OCI-LY3 (cell line): ENCODE data around the gene RFTN1.
A peak's percentile ranks its signal among the peaks of the same experiment; 100 is the strongest.

Experiments
- H2AFZ ChIP-seq: fragments of 200-600, 300-600 bp; shearing (Covaris generic); 2 replicates; pipeline ENCODE4 v1.6.0; 2014; ENCODE audit warnings: antibody characterized with exemption, low read depth, low read length
- H3K27ac ChIP-seq: fragments of 200-600, 300-600 bp; sonication (generic); 2 replicates; pipeline ENCODE4 v1.5.1; 2014; ENCODE audit warnings: mild to moderate bottlenecking, low read length, moderate library complexity, mixed read lengths
- H3K27me3 ChIP-seq: fragments of 200-600, 300-600 bp; sonication (generic); 2 replicates; pipeline ENCODE4 v1.6.1; 2014; ENCODE audit warnings: low read depth, low read length, mixed read lengths
- H3K36me3 ChIP-seq: fragments of 200-600, 300-600 bp; sonication (generic); replicated peaks from 2 replicates; pipeline ENCODE3; 2014; ENCODE audit warnings: low read depth, low read length, mixed read lengths
- H3K4me1 ChIP-seq: fragments of 300-600, 200-600 bp; sonication (generic); 2 replicates; pipeline ENCODE4 v1.6.1; 2014; ENCODE audit warnings: low read length, mixed read lengths
- H3K4me2 ChIP-seq: fragments of 200-600, 300-600 bp; sonication (generic); 2 replicates; pipeline ENCODE4 v1.6.1; 2014; ENCODE audit warnings: low read length, mixed read lengths
- H3K4me3 ChIP-seq: fragments of 300-600, 200-600 bp; sonication (generic); 2 replicates; pipeline ENCODE4 v1.5.1; 2014; ENCODE audit warnings: antibody characterized with exemption, mild to moderate bottlenecking, low read length, moderate library complexity
- H3K79me2 ChIP-seq: fragments of 300-600, 200-600 bp; shearing (Covaris generic); 2 replicates; pipeline ENCODE4 v1.6.1; 2014; ENCODE audit warnings: mild to moderate bottlenecking, low read length, mixed read lengths
- H3K9ac ChIP-seq: fragments of 300-600, 200-600 bp; shearing (Covaris generic); 2 replicates; pipeline ENCODE4 v1.6.0; 2014; ENCODE audit warnings: mild to moderate bottlenecking, low read length, moderate library complexity
- H3K9me3 ChIP-seq: fragments of 200-600, 300-600 bp; shearing (Covaris generic); 2 replicates; pipeline ENCODE4 v1.6.1; 2014; ENCODE audit warnings: low read length, mixed read lengths; ENCODE audit not compliant: insufficient read depth
- H4K20me1 ChIP-seq: fragments of 200-600, 300-600 bp; sonication (generic); 2 replicates; pipeline ENCODE4 v1.6.1; 2016; ENCODE audit warnings: low read length, mixed read lengths; ENCODE audit not compliant: insufficient read depth
- CTCF ChIP-seq: fragments of 200-600, 300-600 bp; sonication (generic); IDR thresholded peaks from 2 replicates; pipeline ENCODE4 v1.5.1; 2014; ENCODE audit warnings: antibody characterized with exemption, low read length, low read depth
- EZH2phosphoT487 ChIP-seq: fragments of 200-600 bp; shearing (Covaris generic); IDR thresholded peaks from 2 replicates; pipeline ENCODE4 v1.6.1; 2018; ENCODE audit warnings: antibody characterized with exemption, mixed run types, low read depth

The RFTN1 gene

GRCh38 chr3:16506451-16506850, 7.0 kb downstream of the RFTN1 start:
- Histone ChIP-seq H2AFZ (no peak overlapping the region), H4K20me1 (peaks cover 90% of the 10 kb centered on the region), H3K36me3 (peaks cover 63% of the 10 kb centered on the region), H3K4me1 (peaks cover 90% of the 10 kb centered on the region), H3K9ac (no peak overlapping the region), H3K79me2 (peaks cover 100% of the 10 kb centered on the region), H3K4me2 (peak overlapping the region; percentile 87), H3K27me3 (no peaks in the 10 kb centered on the region), H3K4me3 (peak overlapping the region; percentile 88; the same call in 1 of the 2 replicates), H3K9me3 (no peaks in the 10 kb centered on the region), H3K27ac (peak overlapping the region; percentile 20; the same call in 1 of the 2 replicates)
- TF ChIP-seq CTCF (no peak), EZH2phosphoT487 (no peak)

GRCh38 chr3:16504692-16505091, 8.8 kb downstream of the RFTN1 start:
- H3K4me3 ChIP-seq, result peak overlapping the region; percentile 13; the same call in 1 of the 2 replicates
- H3K9me3 ChIP-seq, result no peaks in the 10 kb centered on the region
- no peaks in the 10 kb centered on the region for H3K27me3 ChIP-seq
- H3K4me1 ChIP-seq, result peaks cover 74% of the 10 kb centered on the region
- H3K4me2 ChIP-seq, result peak overlapping the region; percentile 69
- TF ChIP-seq CTCF (no peak), EZH2phosphoT487 (no peak)
- H3K79me2 ChIP-seq, result peaks cover 100% of the 10 kb centered on the region
- H3K36me3 ChIP-seq, result peaks cover 77% of the 10 kb centered on the region
- H3K9ac ChIP-seq, result no peak overlapping the region; the same call in 1 of the 2 replicates
- peaks cover 95% of the 10 kb centered on the region for H4K20me1 ChIP-seq
- no peak overlapping the region for H2AFZ ChIP-seq
- H3K27ac ChIP-seq, result peak overlapping the region; percentile 64

DNA sequence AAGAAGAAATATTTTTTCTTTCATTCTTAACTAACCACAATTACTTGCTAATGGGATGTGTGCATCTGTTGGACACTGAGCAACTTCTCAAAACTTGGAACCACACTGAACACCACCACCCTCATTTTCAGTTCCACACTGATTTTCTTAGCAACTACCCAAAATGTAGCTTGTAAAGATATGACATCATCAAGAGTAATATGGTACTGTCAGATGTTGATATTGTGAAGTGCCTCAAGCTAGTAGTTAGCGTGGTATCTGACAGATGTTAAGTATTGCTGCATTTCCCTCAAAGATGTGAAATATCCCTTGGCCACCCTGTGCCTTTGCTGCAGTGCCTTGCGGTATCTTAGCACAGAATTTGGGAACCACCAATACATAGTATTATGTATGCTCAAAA, 9.3 kb downstream of the RFTN1 start:
- no peaks in the 10 kb centered on the region for H3K27me3 ChIP-seq
- peak overlapping the region; percentile 47 for H3K4me3 ChIP-seq
- peaks cover 74% of the 10 kb centered on the region for H3K4me1 ChIP-seq
- TF ChIP-seq CTCF (no peak), EZH2phosphoT487 (no peak)
- H3K9me3 ChIP-seq, result no peaks in the 10 kb centered on the region
- no peak overlapping the region; the same call in 1 of the 2 replicates for H3K9ac ChIP-seq
- no peak overlapping the region for H2AFZ ChIP-seq
- H3K4me2 ChIP-seq, result peak overlapping the region; percentile 69
- H3K79me2 ChIP-seq, result peaks cover 100% of the 10 kb centered on the region
- peaks cover 96% of the 10 kb centered on the region for H4K20me1 ChIP-seq
- H3K27ac ChIP-seq, result peak overlapping the region; percentile 64
- H3K36me3 ChIP-seq, result peaks cover 81% of the 10 kb centered on the region

GRCh38 chr3:16503191-16503776, 10.2 kb downstream of the RFTN1 start:
- H3K9me3 ChIP-seq, result no peaks in the 10 kb centered on the region
- H3K79me2 ChIP-seq, result peaks cover 100% of the 10 kb centered on the region
- TF ChIP-seq EZH2phosphoT487 (no peak), CTCF (no peak)
- peak overlapping the region; percentile 47 for H3K4me3 ChIP-seq
- no peak overlapping the region for H2AFZ ChIP-seq
- H3K4me2 ChIP-seq, result peak overlapping the region; percentile 69
- H3K27me3 ChIP-seq, result no peaks in the 10 kb centered on the region
- H3K27ac ChIP-seq, result no peak overlapping the region
- peaks cover 74% of the 10 kb centered on the region for H3K4me1 ChIP-seq
- H3K9ac ChIP-seq, result peak overlapping the region; percentile 3; the same call in 1 of the 2 replicates
- peaks cover 90% of the 10 kb centered on the region for H3K36me3 ChIP-seq
- peaks cover 97% of the 10 kb centered on the region for H4K20me1 ChIP-seq
